H1 (cell line): ENCODE results near the gene PRMT5.

Experiments
- HDAC2 ChIP-seq, 2 experiments: fragments of 300-600 bp in 1 of 2; sonication (generic) in 1 of 2; IDR thresholded peaks; 2 replicates each; pipeline ENCODE4 v1.6.1; 2011 to 2012; ENCODE audit warnings: low read depth in 2 of 2, low read length in 2 of 2, mild to moderate bottlenecking in 2 of 2, moderate library complexity in 2 of 2, borderline replicate concordance in 1 of 2, inconsistent platforms in 1 of 2
- SP1 ChIP-seq: IDR thresholded peaks from 2 replicates; pipeline ENCODE4 v1.6.1; 2011; ENCODE audit warnings: low read depth, low read length

DNA sequence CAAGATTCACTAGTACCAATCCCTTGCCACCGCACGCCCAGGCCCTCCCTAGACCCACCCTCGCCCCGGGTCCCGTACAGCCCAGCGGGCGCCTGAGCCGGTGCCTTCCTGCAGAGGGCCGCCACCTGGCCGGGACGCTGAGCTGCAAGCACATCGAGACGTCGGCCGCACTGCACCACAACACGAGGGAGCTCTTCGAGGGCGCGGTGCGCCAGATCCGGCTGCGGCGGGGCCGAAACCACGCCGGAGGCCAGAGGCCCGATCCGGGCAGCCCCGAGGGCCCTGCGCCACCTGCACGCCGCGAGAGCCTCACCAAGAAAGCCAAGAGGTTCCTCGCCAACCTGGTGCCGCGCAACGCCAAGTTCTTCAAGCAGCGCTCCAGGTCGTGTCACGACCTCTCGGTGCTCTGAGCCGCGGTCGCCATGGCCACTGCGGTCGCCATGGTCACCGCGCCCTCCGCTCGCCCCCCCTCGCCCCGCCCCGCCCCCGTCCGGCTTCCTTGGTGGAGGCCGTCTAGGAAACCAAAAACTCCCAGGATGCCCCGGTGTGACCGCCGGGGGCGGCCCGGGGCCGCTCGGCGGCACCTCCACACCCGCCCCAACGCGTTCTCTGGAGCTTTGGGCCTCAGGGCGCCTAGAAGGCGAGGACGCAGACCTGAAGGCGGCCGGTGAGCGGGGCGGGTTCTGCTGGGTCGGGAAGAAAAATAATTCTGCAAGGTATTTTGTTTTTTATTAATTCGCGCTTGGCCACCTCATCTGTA is 42.5 kb downstream of the PRMT5 start:
- no peak for TF ChIP-seq SP1
- TF ChIP-seq HDAC2 (IDR thresholded peaks at IDR 0.05; ENCODE audit: borderline replicate concordance in 1 of 2, low read depth in 2 of 2, low read length in 2 of 2) = peak; percentile 9 to 83; a peak in 1 of 4 replicates
